GM19438 (cell line): ENCODE measurements around the gene INPP4B.

Source experiments
- ATAC-seq: cut with Tn5 transposase; IDR thresholded peaks from one replicate; pipeline ENCODE4 v1.9.1; 2021; ENCODE audit warnings: low read depth; ENCODE audit not compliant: unreplicated experiment

Gene INPP4B

GRCh38 chr4:142743121-142743825 is 102.8 kb downstream of the INPP4B start:
- ATAC-seq: no peak

- ATAC-seq: no peak
These were observed 104.1 kb downstream of the INPP4B start for GRCh38 chr4:142741995-142742394.

- ATAC-seq: no peak
These were observed 117.9 kb downstream of the INPP4B start for GRCh38 chr4:142728233-142728632.

DNA sequence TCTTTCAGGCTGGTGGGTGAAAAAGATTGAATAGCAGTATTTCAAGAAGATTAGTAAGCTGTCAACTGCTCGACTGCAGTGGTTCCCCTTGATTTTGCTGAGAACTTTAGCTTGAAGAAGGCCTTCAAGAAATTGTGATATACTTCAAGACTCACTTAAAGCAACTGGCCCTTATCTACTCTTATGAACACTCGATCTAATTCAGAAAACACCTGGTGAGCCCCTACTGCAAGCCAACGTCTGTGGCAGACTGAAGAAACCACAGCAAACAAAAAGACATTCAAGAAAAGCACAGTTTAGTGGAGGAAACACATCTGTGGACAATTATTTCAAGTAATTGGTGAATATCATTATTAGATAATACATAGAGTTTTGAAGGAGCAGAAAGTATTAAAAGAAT is 119.0 kb downstream of the INPP4B start:
- ATAC-seq: no peak

DNA sequence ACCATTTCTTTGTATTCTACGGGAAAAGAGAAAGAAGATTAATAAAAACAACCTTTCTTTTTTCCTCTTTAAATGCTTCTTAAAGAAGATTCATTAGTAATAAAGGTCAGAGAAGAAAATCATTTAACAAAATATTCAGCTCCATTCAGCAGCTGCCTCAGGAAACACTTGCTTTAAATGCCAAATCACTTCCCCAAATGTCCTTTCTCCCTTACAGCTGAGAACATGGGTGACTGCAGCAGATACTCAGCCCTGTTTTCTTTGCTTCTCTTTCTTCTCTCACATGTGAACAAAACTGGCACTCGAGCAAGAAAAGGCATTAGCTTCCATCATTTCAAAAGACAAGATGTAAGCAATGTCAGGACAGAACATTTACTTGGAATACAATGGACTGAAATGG is 120.2 kb downstream of the INPP4B start:
- no peak for ATAC-seq

DNA sequence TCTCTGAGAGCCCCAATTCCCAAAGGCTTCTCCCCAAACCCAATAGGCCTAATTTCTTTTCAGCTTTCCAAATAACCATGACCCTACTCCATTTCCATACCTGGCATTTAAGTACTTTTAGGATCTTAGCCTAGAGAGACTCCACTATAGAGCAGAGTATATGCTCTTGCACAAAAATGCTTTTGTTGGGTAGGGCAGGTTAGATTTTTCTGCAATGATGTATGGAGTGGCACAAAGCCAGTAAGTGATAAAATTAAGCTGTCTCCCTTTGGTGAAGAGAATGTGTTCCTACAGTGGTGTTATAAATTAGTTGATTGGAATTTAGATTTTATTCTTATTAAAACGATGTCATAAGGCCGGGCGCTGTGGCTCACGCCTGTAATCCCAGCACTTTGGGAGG is 124.9 kb downstream of the INPP4B start:
- ATAC-seq: no peak

GRCh38 chr4:142719854-142720541 is 126.1 kb downstream of the INPP4B start:
- ATAC-seq: no peak

- ATAC-seq: no peak
These were observed 127.1 kb downstream of the INPP4B start for GRCh38 chr4:142718981-142719380.

- ATAC-seq: no peak
These were observed 130.4 kb downstream of the INPP4B start for GRCh38 chr4:142715727-142716126.

DNA sequence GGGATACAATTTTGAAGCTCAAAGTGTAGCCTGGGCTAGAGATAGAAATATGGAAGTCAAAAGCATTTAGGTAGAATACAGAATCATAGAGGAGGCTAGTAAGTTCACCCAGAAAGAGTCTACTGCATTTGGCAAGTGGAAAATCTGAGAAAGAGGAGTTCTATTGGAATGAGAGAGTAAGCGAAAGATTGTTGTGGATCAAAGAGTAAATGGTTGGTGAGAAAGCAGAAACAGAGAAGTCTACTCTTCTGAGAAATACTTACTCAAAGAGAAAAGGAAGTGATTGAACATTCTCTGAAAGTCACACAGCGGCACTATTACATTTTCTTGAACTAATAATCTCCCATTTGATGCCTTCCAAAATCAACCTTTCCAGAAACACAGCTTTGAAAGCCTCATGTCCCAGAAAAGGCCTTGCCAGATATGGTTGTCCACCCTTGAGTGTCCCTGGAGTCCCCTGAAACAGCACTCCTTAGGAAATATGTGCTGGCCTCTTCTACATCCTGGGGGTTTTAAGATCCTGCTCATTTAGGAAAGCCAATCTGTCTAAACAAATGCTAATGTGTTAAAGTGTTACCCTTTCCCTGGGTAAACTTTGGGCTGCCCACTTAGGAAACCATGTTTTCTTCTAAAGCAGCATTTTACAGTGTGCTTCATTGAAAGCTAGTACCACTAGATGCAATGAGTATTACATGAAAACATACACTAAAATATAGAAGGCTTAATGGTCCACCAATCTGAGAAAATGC is 132.6 kb downstream of the INPP4B start:
- no peak for ATAC-seq

GRCh38 chr4:142708231-142708630 is 137.9 kb downstream of the INPP4B start:
- no peak for ATAC-seq

DNA sequence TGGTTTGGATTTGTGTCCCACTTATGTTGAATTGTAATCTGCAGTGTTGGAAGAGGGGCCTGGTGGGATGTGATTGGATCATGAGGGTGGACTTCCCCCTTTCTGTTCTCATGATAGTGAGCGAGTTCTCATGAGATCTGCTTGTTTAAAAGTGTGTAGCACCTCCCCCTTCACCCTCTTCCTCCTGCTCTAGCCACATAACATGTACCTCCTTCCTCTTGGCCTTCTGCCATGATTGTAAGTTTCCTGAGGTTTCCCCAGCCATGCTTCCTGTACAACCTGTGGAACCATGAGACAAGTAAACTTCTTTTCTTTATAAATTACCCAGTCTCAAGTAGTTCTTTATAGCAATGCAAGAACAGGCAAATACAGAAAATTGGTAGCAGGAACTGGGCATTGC is 138.7 kb downstream of the INPP4B start:
- ATAC-seq: no peak

- no peak for ATAC-seq
These were observed 139.7 kb downstream of the INPP4B start for GRCh38 chr4:142706381-142706780.

DNA sequence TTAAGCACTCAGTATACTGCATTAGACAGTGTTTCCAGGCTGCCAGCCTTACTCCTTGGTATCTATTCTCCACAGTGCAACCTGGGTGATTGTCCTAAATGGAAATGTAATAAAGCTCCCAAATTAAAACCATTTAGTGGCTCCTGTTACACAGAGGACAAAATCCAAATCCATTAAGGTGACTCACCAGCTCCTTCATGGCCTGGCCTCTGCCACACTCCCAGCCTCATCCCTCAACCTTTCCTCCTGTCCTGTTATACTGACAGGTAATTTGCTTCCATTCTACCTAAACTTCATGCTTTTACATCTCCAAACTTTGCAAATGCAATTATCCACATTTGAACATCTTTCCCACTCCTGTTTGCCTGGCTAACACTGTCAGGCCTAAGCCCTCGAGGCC is 140.3 kb downstream of the INPP4B start:
- no peak for ATAC-seq

GRCh38 chr4:142703694-142704309 is 142.3 kb downstream of the INPP4B start:
- no peak for ATAC-seq

- no peak for ATAC-seq
These were observed 145.1 kb downstream of the INPP4B start for GRCh38 chr4:142701017-142701416.

GRCh38 chr4:142700531-142700930 is 145.6 kb downstream of the INPP4B start:
- no peak for ATAC-seq

- ATAC-seq: no peak
These were observed 147.5 kb downstream of the INPP4B start for GRCh38 chr4:142698552-142698951.

DNA sequence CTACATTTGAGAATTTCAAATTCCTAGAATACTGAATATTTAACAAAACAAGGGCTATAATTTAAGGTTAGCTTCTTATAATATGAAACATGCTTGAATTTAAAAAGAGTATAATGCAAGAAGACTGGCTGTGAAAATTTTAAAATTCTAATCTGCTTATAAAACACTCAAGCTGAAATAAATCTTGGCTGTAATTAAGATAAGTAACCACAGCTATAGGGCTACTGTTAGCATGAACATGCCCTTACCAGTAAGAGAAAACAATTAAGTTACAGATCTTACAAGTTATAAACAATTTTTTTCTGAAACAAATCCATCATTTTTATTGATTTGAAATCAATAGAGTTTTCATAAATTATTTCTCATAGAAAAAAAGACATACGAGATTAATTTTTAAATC is 148.2 kb downstream of the INPP4B start:
- no peak for ATAC-seq

DNA sequence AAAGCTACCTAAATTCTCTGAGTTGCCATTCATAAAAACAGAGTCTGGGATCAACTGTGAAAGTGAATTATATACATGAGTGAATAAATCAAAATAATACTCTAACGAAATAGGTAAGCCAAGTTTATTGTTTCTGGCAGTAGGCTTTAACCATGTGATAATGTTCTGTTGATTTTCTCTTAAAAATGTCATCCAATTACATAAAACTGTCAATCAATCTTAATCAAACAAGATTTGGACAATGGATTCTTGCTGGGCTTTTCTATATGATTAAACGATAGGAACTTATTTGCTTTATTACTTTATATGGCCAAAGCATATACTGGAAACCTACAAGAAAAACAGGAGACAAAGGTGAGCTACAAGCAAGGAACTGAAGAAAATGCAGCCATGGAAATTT is 148.8 kb downstream of the INPP4B start:
- no peak for ATAC-seq
